WTC11 (cell line): ENCODE results near the gene GABBR1. TPM values are rescaled to one million over a fixed set of nuclear protein-coding genes. Genes with fewer than 3 reads are reported as not detected.

ENCODE experiments used
- ATAC-seq: fragments of 200-7000 bp; cut with Tn5 transposase; 2 replicates; pipeline ENCODE4 v1.10.0; 2021; ENCODE audit warnings: mild to moderate bottlenecking, moderate library complexity
- CTCF ChIA-PET: fragments of 300-600 bp; sonication (Branson Sonifier 250); formaldehyde crosslinking; loops from one replicate; lab custom pipeline; 2021; ENCODE audit warnings: antibody characterized with exemption; lab: Charles Lee
- POLR2A ChIA-PET: fragments of 350-600 bp; sonication (Branson Sonifier 250); formaldehyde crosslinking; loops from one replicate; lab custom pipeline; 2021; ENCODE audit warnings: antibody characterized with exemption; lab: Charles Lee
- DNase-seq: peaks from one replicate; pipeline ENCODE4 v3.0.0; 2021; ENCODE audit warnings: low spot score
- H3K27ac Mint-ChIP-seq: 2 replicates; pipeline ENCODE4 v1.8.0; 2021; ENCODE audit warnings: mixed read lengths
- H3K27me3 Mint-ChIP-seq: 2 replicates; pipeline ENCODE4 v1.8.0; 2021; ENCODE audit warnings: low read depth, mild to moderate bottlenecking, moderate library complexity, mixed read lengths
- H3K36me3 Mint-ChIP-seq: 2 replicates; pipeline ENCODE4 v1.8.0; 2021; ENCODE audit warnings: mixed read lengths
- H3K4me1 Mint-ChIP-seq: 2 replicates; pipeline ENCODE4 v1.8.0; 2022; ENCODE audit warnings: mixed read lengths
- H3K4me3 Mint-ChIP-seq: 2 replicates; pipeline ENCODE4 v1.8.0; 2021; ENCODE audit warnings: mild to moderate bottlenecking, moderate library complexity, mixed read lengths
- H3K9me3 Mint-ChIP-seq: 2 replicates; pipeline ENCODE4 v1.8.0; 2021; ENCODE audit warnings: mixed read lengths
- AR ChIP-seq: fragments of 250-450 bp; sonication (Bioruptor Pico); IDR thresholded peaks from 2 replicates; pipeline ENCODE4 v1.9.0; 2021; ENCODE audit warnings: mild to moderate bottlenecking
- ATF3 ChIP-seq: sonication (generic); formaldehyde crosslinking; conservative IDR thresholded peaks from 2 replicates; pipeline ENCODE4 v1.8.1; 2022; ENCODE audit warnings: mild to moderate bottlenecking, missing genetic modification reagents
- ATF6 ChIP-seq: sonication (generic); formaldehyde crosslinking; IDR thresholded peaks from 2 replicates; pipeline ENCODE4 v1.8.1; 2023; ENCODE audit warnings: mild to moderate bottlenecking, missing genetic modification reagents
- GRHL2 ChIP-seq: fragments of 250-450 bp; sonication (Bioruptor Pico); IDR thresholded peaks from 2 replicates; pipeline ENCODE4 v1.8.0; 2022; ENCODE audit warnings: mild to moderate bottlenecking, moderate library complexity; ENCODE audit not compliant: insufficient replicate concordance, severe bottlenecking
- IRF1 ChIP-seq: sonication (generic); formaldehyde crosslinking; IDR thresholded peaks from 2 replicates; pipeline ENCODE4 v1.8.0; 2023; ENCODE audit warnings: missing genetic modification reagents
- MLX ChIP-seq: sonication (generic); formaldehyde crosslinking; IDR thresholded peaks from 2 replicates; pipeline ENCODE4 v1.8.1; 2023; ENCODE audit warnings: mild to moderate bottlenecking, missing genetic modification reagents, moderate library complexity
- NFATC4 ChIP-seq: fragments of 250-450 bp; sonication (Bioruptor Pico); IDR thresholded peaks from 2 replicates; pipeline ENCODE4 v1.9.0; 2021; ENCODE audit warnings: mild to moderate bottlenecking
- PREB ChIP-seq: sonication (generic); formaldehyde crosslinking; IDR thresholded peaks from 2 replicates; pipeline ENCODE4 v1.8.1; 2022; ENCODE audit warnings: mild to moderate bottlenecking, missing genetic modification reagents, moderate library complexity, borderline replicate concordance
- PRRX2 ChIP-seq: fragments of 250-450 bp; sonication (Bioruptor Pico); IDR thresholded peaks from 2 replicates; pipeline ENCODE4 v1.8.0; 2021; ENCODE audit warnings: mild to moderate bottlenecking
- RELA ChIP-seq: sonication (generic); formaldehyde crosslinking; IDR thresholded peaks from 2 replicates; pipeline ENCODE4 v1.8.1; 2022; ENCODE audit warnings: missing genetic modification reagents, mild to moderate bottlenecking, borderline replicate concordance
- STAT6 ChIP-seq: sonication (generic); formaldehyde crosslinking; conservative IDR thresholded peaks from 2 replicates; pipeline ENCODE4 v1.8.1; 2023; ENCODE audit warnings: mild to moderate bottlenecking, low read depth, missing genetic modification reagents, moderate library complexity
- TEAD4 ChIP-seq: sonication (generic); formaldehyde crosslinking; IDR thresholded peaks from 2 replicates; pipeline ENCODE4 v1.8.0; 2022; ENCODE audit warnings: mild to moderate bottlenecking, missing genetic modification reagents
- ZMAT4 ChIP-seq: fragments of 250-450 bp; sonication (Bioruptor Pico); IDR thresholded peaks from 2 replicates; pipeline ENCODE4 v1.9.0; 2021; ENCODE audit warnings: mild to moderate bottlenecking
- total RNA-seq: library from RNA; stranded (reverse); gene quantifications from 3 replicates; pipeline ENCODE4 v1.2.3, GENCODE V29; 2021

Gene GABBR1
- total RNA-seq, 1 experiment from 2014 or later, result 107 TPM

GRCh38 chr6:29674008-29674407, 41.0 kb upstream of the GABBR1 start (continued):
- TF ChIP-seq MLX (no peak), STAT6 (CRISPR knock-in tag) (no peak), AR (CRISPR knock-in tag) (no peak), TEAD4 (CRISPR knock-in tag) (no peak), ATF6 (CRISPR knock-in tag) (no peak), GRHL2 (CRISPR knock-in tag) (no peak), ATF3 (no peak), RELA (no peak), ZMAT4 (CRISPR knock-in tag) (no peak), PREB (CRISPR knock-in tag) (no peak)

- no peak overlapping the region for H3K4me3 Mint-ChIP-seq
- no peak for TF ChIP-seq NFATC4 (CRISPR knock-in tag)
- TF ChIP-seq IRF1, result no peak
- TF ChIP-seq PRRX2 (CRISPR knock-in tag), result no peak
- peaks cover 40% of the 10 kb centered on the region for H3K27me3 Mint-ChIP-seq
- 0 out of 2 replicates have a peak, but pooled peaks cover 3% of the 10 kb centered on the region for H3K36me3 Mint-ChIP-seq
- no peak overlapping the region for H3K27ac Mint-ChIP-seq
- DNase-seq, result no peak
- ATAC-seq, result no peak
- ChIA-PET CTCF (interaction anchor here (0.7 to 6.2 kb wide), 5 partner anchors 12 to 23 kb away, joined by 3 to 58 read pairs (median 4); no protein-coding TSS in a partner anchor), POLR2A (no interaction called here)
- H3K4me1 Mint-ChIP-seq, result peaks cover 44% of the 10 kb centered on the region
- no peaks in the 10 kb centered on the region for H3K9me3 Mint-ChIP-seq
Observed at GRCh38 chr6:29673161-29673560, 40.2 kb upstream of the GABBR1 start.
